HG03460 (cell line): ENCODE results near the gene PXDC1.
"Not testable (repeated sequence)": the region's sequence is repeated elsewhere in the genome, so short reads cannot be mapped to it uniquely, and the experiment has no call there.

ENCODE experiments used
- ATAC-seq: cut with Tn5 transposase; IDR thresholded peaks from one replicate; pipeline ENCODE4 v1.9.1; 2021; ENCODE audit not compliant: unreplicated experiment

PXDC1 gene

DNA sequence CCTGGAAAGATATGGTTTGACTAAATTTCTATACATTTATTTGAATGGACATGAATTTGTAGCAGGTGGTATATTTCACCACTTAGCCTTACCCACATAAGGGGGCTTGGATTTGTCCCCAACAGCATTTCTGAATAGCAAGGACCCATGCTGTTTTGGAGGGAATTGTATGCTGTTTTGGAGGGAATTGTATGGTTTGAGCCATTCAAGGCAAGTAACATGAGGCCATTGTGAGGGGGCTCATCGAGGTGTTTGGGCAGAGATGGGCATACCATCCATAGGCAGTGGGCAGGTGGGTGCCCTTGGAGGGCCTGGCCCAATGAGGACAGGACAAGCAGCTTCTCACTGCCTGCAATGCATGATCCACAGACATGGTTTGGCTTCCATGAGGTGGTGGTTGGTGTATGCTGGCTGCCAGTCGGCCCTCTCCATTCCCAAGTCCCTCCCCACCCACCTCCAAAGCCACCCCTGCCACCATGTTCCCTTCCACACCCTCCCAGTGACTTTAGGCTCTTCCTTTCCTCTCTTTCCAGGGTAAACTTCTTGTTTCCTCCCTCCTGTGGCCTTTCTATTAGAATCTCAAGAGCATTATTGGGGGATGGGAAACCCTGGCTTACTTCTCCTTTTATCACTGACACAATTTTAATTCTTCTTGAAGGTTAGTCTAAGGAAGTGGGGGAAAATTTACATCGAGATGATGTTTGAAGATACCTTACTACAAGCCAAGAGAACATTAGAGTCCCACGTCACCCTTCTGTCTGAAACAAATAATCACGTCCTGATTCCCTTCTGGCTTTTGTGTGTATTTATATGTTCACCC is 13.2 kb upstream of the PXDC1 start:
- ATAC-seq: no peak

- no peak for ATAC-seq
These were observed 11.3 kb upstream of the PXDC1 start for GRCh38 chr6:3762852-3763251.

DNA sequence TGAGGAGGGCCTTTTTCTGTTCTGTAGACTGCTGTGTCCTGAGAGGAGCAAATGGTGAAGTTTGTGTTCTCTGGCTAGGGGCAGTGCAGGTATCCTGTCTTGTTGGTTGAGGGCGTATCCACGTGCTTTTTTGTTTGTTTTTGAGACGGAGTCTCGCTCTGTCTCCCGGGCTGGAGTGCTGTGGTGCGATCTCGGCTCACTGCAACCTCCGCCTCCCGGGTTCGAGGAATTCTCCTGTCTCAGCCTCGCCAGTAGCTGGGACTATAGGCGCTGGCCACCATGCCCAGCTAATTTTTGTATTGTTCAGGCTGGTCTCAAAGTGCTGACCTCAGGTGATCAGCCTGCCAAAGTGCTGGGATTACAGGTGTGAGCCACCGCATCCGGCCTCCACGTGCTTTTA is 10.8 kb upstream of the PXDC1 start:
- ATAC-seq: no peak

DNA sequence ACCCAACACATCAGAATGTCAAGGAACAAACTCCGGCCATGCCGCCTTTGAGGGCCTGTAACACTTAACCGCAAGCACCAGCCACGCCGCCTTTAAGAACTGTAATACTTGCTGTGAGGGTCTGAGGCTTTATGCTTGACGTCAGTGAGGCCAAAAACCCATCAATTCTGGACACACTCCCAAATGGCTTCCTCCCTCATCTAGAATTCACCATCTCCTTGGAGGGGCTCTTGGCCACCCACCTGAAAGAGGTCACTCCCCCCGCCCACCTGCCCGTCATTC is 10.4 kb upstream of the PXDC1 start:
- ATAC-seq: no peak

GRCh38 chr6:3759646-3760232 is 8.2 kb upstream of the PXDC1 start:
- no peak for ATAC-seq

GRCh38 chr6:3758842-3759144 is 7.3 kb upstream of the PXDC1 start:
- ATAC-seq: no peak

GRCh38 chr6:3757998-3758841 is 6.7 kb upstream of the PXDC1 start:
- not testable (repeated sequence) for ATAC-seq

DNA sequence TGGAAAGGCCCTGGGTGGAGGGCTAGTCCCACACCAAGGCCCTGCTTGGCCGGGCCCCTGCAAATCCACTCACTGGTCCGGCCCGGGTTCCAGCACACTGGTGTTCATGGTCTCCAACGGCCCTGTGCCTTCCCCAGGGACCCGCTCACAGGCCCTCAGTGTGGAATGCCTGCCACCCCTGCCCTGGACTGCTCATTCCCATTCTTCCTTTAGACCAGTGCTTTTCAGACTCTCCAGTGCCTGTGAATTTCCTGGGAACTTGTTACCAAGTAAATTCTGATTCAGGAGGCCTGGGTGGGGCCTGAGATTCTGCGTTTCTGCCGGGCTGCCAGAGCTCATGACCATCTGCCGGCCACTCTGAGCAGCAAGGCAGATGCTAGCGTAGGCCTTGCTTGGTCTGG is 5.7 kb upstream of the PXDC1 start:
- no peak for ATAC-seq

- ATAC-seq: no peak
These were observed 5.0 kb upstream of the PXDC1 start for GRCh38 chr6:3756546-3756945.

DNA sequence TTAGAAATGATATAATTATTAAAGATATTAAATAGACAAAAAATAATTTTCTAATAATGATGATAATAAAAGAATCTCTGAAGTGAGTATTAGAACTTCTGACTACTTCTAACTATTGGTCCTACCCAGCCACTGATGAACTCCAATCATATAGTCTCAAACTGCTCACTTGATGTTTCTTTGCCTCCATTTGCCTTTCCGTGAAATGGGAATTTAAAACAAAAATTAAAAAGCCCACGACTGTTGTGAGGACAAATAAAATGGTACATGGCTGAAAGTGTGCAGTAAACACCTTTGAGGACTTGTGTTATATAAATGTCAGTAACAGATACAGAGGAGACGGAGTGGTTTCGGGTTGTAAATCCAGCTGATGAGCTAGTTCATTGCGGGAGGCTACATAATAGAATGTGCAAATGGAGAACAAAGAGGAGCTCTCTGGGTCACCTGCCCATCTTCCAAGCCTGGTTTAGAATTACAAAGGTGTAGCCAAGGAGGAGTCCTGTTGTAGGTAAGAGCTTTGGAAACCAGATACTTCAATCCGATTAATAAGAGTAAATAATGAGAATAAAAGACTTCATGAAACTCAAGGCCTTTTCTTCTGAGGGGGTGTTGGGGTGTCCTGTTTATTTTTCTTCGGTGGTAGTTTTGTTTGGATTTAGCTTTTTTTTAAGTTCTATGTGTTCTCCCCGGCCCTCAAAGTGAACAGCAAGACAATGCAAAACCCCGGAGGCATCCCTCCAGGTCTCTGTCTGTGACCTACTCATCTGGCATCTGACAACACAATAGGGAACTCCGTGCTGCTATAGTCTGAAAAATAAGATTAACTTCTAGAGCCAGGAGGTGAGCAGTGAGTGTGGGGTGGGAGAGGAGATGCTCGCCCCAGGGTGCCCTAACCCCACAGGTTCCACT is 4.4 kb upstream of the PXDC1 start:
- ATAC-seq: no peak

DNA sequence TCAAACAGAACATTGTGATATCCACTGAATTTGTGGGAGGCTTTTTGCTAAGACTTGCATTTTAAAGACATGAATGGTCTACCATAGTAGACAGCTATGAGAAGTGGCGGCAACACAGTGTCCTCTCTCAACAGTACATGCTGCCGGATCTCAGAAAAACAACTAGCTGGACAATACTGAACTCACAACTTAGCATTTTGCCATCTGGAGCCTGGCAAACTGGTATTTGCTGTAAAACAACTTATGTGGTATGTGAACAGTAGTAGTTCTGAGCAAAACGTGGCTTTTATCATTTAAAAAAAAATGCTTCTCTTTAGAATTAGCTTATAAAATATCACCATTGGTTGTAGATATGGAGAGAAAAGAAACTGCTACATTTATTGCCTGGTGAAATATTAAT is 3.3 kb upstream of the PXDC1 start:
- no peak for ATAC-seq

- not testable (repeated sequence) for ATAC-seq
These were observed 2.7 kb upstream of the PXDC1 start for GRCh38 chr6:3754032-3754725.

- ATAC-seq: no peak
These were observed 1.8 kb upstream of the PXDC1 start for GRCh38 chr6:3753228-3753835.

- no peak for ATAC-seq
These were observed 1.2 kb upstream of the PXDC1 start for GRCh38 chr6:3752531-3753227.

- ATAC-seq: peak; percentile 56
These were observed 417 bp upstream of the PXDC1 start for GRCh38 chr6:3751730-3752530.

DNA sequence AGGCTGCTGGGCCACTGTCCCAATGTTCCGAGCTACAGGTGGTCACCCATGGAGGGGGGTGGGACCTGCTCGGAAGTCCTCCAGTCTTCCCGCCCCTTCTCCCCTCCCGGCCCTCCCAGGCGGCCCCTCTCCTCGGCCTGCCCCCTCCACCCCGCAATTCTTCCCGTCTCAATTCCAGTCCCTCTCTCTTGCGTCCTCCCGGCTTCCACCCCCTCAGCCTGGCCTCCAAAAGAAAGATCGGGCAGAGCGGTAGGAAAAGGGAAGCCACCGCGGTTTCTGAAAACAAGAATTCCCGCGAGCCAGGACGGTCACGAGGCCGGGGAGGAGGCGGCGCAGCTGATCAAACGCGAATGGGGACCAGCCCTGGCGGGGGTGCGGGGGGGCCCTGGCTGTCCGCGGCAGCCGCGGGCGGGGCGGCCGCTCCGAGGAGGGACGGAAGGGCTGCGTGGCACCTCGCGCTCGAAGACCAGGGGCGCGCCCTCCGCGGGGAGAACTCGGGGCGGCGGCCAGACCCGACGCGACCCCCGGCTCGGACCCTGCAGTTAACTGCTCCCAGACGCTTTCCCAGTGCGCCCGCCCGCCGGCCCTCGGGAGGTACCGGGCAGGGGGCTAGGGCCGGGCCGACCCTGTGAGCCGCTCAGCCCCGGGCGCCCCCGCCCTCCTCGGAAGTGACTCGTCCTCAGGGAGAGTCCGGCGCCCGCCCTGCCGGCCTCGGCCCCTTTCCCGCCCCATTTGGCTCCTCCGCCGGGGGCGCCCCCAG is 1.0 kb downstream of the PXDC1 start:
- no peak for ATAC-seq

- no peak for ATAC-seq
These were observed 1.6 kb downstream of the PXDC1 start for GRCh38 chr6:3749977-3750316.
